PC-3 (cell line): Measurements from ENCODE around the gene BPHL. TPM values are rescaled to one million over a fixed set of nuclear protein-coding genes. Genes with fewer than 3 reads are reported as not detected.

Experiments used
- ATAC-seq: fragments of 200-7000 bp; cut with Tn5 transposase; 2 replicates; pipeline ENCODE4 v1.9.1; 2020; ENCODE audit warnings: mild to moderate bottlenecking, moderate library complexity
- BruUV-seq: library from RNA; stranded (reverse); fragments of 400-500 nt; replicated peaks from 2 replicates; lab custom pipeline; 2021; lab: Mats Ljungman, UMichigan
- CTCF ChIA-PET: fragments of 300-600 bp; sonication (Branson Sonifier 250); formaldehyde crosslinking; loops from one replicate; lab custom pipeline; 2022; ENCODE audit warnings: antibody characterized with exemption; lab: Charles Lee
- POLR2A ChIA-PET: fragments of 300-600 bp; sonication (Branson Sonifier 250); formaldehyde crosslinking; loops from one replicate; lab custom pipeline; 2022; ENCODE audit warnings: antibody characterized with exemption; ENCODE audit not compliant: unreplicated experiment; lab: Charles Lee
- DNase-seq: peaks from one replicate; pipeline ENCODE4 v3.0.0-alpha.2; 2015
- H2AFZ ChIP-seq: fragments of 300-600 bp; sonication (generic); 2 replicates; pipeline ENCODE4 v1.6.0; 2016; ENCODE audit warnings: antibody characterized with exemption, low read length
- H3F3A ChIP-seq: fragments of 300-600 bp; sonication (generic); one replicate; pipeline ENCODE4 v1.6.0; 2017; ENCODE audit warnings: antibody characterized with exemption, low read length, control low read depth, mild to moderate bottlenecking; ENCODE audit not compliant: unreplicated experiment
- H3K27ac ChIP-seq: fragments of 300-600 bp; sonication (generic); 2 replicates; pipeline ENCODE4 v1.5.1; 2016; ENCODE audit warnings: mild to moderate bottlenecking, low read length
- H3K27me3 ChIP-seq: fragments of 300-600 bp; sonication (generic); 2 replicates; pipeline ENCODE4 v1.6.1; 2016; ENCODE audit warnings: low read length, mixed read lengths
- H3K36me3 ChIP-seq: fragments of 300-600 bp; sonication (generic); 2 replicates; pipeline ENCODE4 v1.6.1; 2016; ENCODE audit warnings: low read depth, mixed run types, low read length, mixed read lengths
- H3K4me1 ChIP-seq: fragments of 300-600 bp; sonication (generic); 2 replicates; pipeline ENCODE4 v1.5.1; 2016; ENCODE audit warnings: low read length; ENCODE audit not compliant: insufficient read depth
- H3K4me2 ChIP-seq: fragments of 300-600 bp; sonication (generic); 2 replicates; pipeline ENCODE4 v1.6.0; 2016; ENCODE audit warnings: low read length
- H3K4me3 ChIP-seq: fragments of 300-600 bp; sonication (generic); 2 replicates; pipeline ENCODE4 v1.5.1; 2016; ENCODE audit warnings: mild to moderate bottlenecking, low read length, mixed read lengths
- H3K79me2 ChIP-seq: fragments of 300-600 bp; sonication (generic); 2 replicates; pipeline ENCODE4 v1.6.1; 2017; ENCODE audit warnings: low read length, mixed read lengths
- H3K9ac ChIP-seq: fragments of 300-600 bp; sonication (generic); 2 replicates; pipeline ENCODE4 v1.6.0; 2016; ENCODE audit warnings: mild to moderate bottlenecking, low read length
- H3K9me2 ChIP-seq: fragments of 300-600 bp; sonication (generic); replicated peaks from 2 replicates; pipeline ENCODE4 v1.6.1; 2016; ENCODE audit warnings: mixed run types, low read length, mixed read lengths
- H3K9me3 ChIP-seq: fragments of 300-600 bp; sonication (generic); 2 replicates; pipeline ENCODE4 v1.6.1; 2016; ENCODE audit warnings: low read length, mixed read lengths
- H4K20me1 ChIP-seq: fragments of 300-600 bp; sonication (generic); 2 replicates; pipeline ENCODE4 v1.6.1; 2016; ENCODE audit warnings: low read length, mixed read lengths
- CTCF ChIP-seq: fragments of 300-600 bp; sonication (generic); conservative IDR thresholded peaks from 2 replicates; pipeline ENCODE4 v1.5.1; 2017; ENCODE audit warnings: antibody characterized with exemption, low read depth, mild to moderate bottlenecking, low read length
- EZH2 ChIP-seq: fragments of 300-600 bp; sonication (generic); IDR thresholded peaks from one replicate; pipeline ENCODE4 v1.6.1; 2017; ENCODE audit warnings: antibody characterized with exemption, mild to moderate bottlenecking, low read length; ENCODE audit not compliant: unreplicated experiment
- EZH2phosphoT487 ChIP-seq: fragments of 300-600 bp; sonication (generic); IDR thresholded peaks from 2 replicates; pipeline ENCODE4 v1.6.1; 2018; ENCODE audit warnings: mild to moderate bottlenecking, antibody characterized with exemption, low read length, borderline replicate concordance
- intact Hi-C: fragments of 100-400 bp; cut with micrococcal nuclease; formaldehyde crosslinking; loops from 2 replicates; pipeline ENCODE4 v1.9.0; 2023
- total RNA-seq: library from RNA; depleted of rRNA; stranded (reverse); fragments of >200 nt; gene quantifications from 2 replicates; pipeline ENCODE4 v1.2.3, GENCODE V29; 2014

Gene BPHL
- total RNA-seq, 1 experiment from 2014 or later = 15.8 TPM

GRCh38 chr6:3190779-3191178, 72.3 kb downstream of the BPHL start:
- H2AFZ ChIP-seq = no peak overlapping the region
- DNase-seq (no peak), ATAC-seq (no peak)
- no peak overlapping the region for H3K4me3 ChIP-seq
- H3K36me3 ChIP-seq = no peaks in the 10 kb centered on the region
- no peak overlapping the region for H3K27ac ChIP-seq
- H3K79me2 ChIP-seq = no peaks in the 10 kb centered on the region
- ChIA-PET POLR2A (no interaction called here), CTCF (no interaction called here)
- intact Hi-C loops = no loop called here
- no peaks in the 10 kb centered on the region for H4K20me1 ChIP-seq
- TF ChIP-seq EZH2 = no peak
- no peak for TF ChIP-seq CTCF
- no peak for TF ChIP-seq EZH2phosphoT487
- H3K27me3 ChIP-seq = no peaks in the 10 kb centered on the region
- no peaks in the 10 kb centered on the region for H3K9me3 ChIP-seq
- no peaks in the 10 kb centered on the region for H3F3A ChIP-seq
- H3K4me2 ChIP-seq = no peak overlapping the region
- no peaks in the 10 kb centered on the region for H3K9me2 ChIP-seq
- no TSS peak for BruUV-seq
- no peak overlapping the region for H3K9ac ChIP-seq
- no peaks in the 10 kb centered on the region for H3K4me1 ChIP-seq

- Histone ChIP-seq H4K20me1 (no peaks in the 10 kb centered on the region), H3K9me3 (no peaks in the 10 kb centered on the region), H3K36me3 (no peaks in the 10 kb centered on the region), H3K4me3 (no peak overlapping the region), H3K79me2 (no peaks in the 10 kb centered on the region), H2AFZ (no peak overlapping the region), H3K4me1 (no peaks in the 10 kb centered on the region), H3K9ac (no peak overlapping the region), H3K27ac (no peak overlapping the region), H3K4me2 (no peak overlapping the region), H3K9me2 (no peaks in the 10 kb centered on the region), H3F3A (no peaks in the 10 kb centered on the region), H3K27me3 (no peaks in the 10 kb centered on the region)
- TF ChIP-seq EZH2 (no peak), CTCF (no peak)
- CTCF ChIA-PET = no interaction called here
- BruUV-seq = no TSS peak
- ATAC-seq (no peak), DNase-seq (no peak)
- intact Hi-C loops = no loop called here
- POLR2A ChIA-PET = no interaction called here
These were observed 74.8 kb downstream of the BPHL start for GRCh38 chr6:3193102-3193849.
